Mesendoderm (in vitro differentiated cells): ENCODE measurements around the gene MTMR11.
"Not testable (repeated sequence)": the region's sequence is repeated elsewhere in the genome, so short reads cannot be mapped to it uniquely, and the experiment has no call there.

ENCODE experiments used
- DNase-seq: peaks from one replicate; pipeline ENCODE4 v3.0.0; 2013
- H2AK5ac ChIP-seq: 2 replicates; pipeline ENCODE4 v1.6.1; 2013; ENCODE audit warnings: low read length, inconsistent platforms
- H2BK120ac ChIP-seq: 2 replicates; pipeline ENCODE4 v1.6.1; 2013; ENCODE audit warnings: low read depth, mild to moderate bottlenecking, low read length, moderate library complexity, mixed read lengths
- H2BK15ac ChIP-seq: replicated peaks from 2 replicates; pipeline ENCODE4 v1.6.1; 2013; ENCODE audit warnings: low read depth, mild to moderate bottlenecking, moderate library complexity
- H2BK5ac ChIP-seq: 2 replicates; pipeline ENCODE4 v1.6.1; 2013; ENCODE audit warnings: low read length, inconsistent platforms
- H3K18ac ChIP-seq: 2 replicates; pipeline ENCODE4 v1.6.1; 2013; ENCODE audit warnings: mild to moderate bottlenecking, low read length, mixed read lengths
- H3K23ac ChIP-seq: one replicate; pipeline ENCODE4 v1.6.1; 2013; ENCODE audit warnings: low read length
- H3K27ac ChIP-seq: 2 replicates; pipeline ENCODE4 v1.5.1; 2013; ENCODE audit warnings: low read depth, mild to moderate bottlenecking, inconsistent platforms, low read length, moderate library complexity
- H3K27me3 ChIP-seq: 2 replicates; pipeline ENCODE4 v1.6.1; 2013; ENCODE audit warnings: low read length, control low read depth, mild to moderate bottlenecking, inconsistent platforms; ENCODE audit not compliant: insufficient read depth, poor library complexity
- H3K36me3 ChIP-seq: 2 replicates; pipeline ENCODE4 v1.6.1; 2013; ENCODE audit warnings: low read length, inconsistent platforms; ENCODE audit not compliant: control insufficient read depth, insufficient read depth
- H3K4ac ChIP-seq: one replicate; pipeline ENCODE4 v1.6.1; 2013; ENCODE audit warnings: low read depth, mild to moderate bottlenecking, low read length, moderate library complexity
- H3K4me1 ChIP-seq: 2 replicates; pipeline ENCODE4 v1.6.1; 2013; ENCODE audit warnings: low read depth, low read length, inconsistent platforms; ENCODE audit not compliant: control insufficient read depth
- H3K4me2 ChIP-seq: 2 replicates; pipeline ENCODE4 v1.6.1; 2013; ENCODE audit warnings: low read length
- H3K4me3 ChIP-seq: 2 replicates; pipeline ENCODE4 v1.5.1; 2013; ENCODE audit warnings: mild to moderate bottlenecking, low read length
- H3K56ac ChIP-seq: one replicate; pipeline ENCODE4 v1.6.1; 2013; ENCODE audit warnings: low read length
- H3K79me1 ChIP-seq: 2 replicates; pipeline ENCODE4 v1.6.1; 2013; ENCODE audit warnings: low read length, inconsistent platforms
- H3K79me2 ChIP-seq: 2 replicates; pipeline ENCODE4 v1.6.1; 2013; ENCODE audit warnings: mild to moderate bottlenecking, low read length; ENCODE audit not compliant: control insufficient read depth, insufficient read depth
- H3K9ac ChIP-seq: 2 replicates; pipeline ENCODE4 v1.6.1; 2013; ENCODE audit warnings: low read length, inconsistent platforms
- H4K5ac ChIP-seq: one replicate; pipeline ENCODE4 v1.6.1; 2013; ENCODE audit warnings: low read length
- H4K8ac ChIP-seq: one replicate; pipeline ENCODE4 v1.6.1; 2013; ENCODE audit warnings: low read depth, mild to moderate bottlenecking, control low read depth, low read length, moderate library complexity
- WGBS: extraction: QIAGEN DNeasy Blood & Tissue Kit; methylation state at CpG from one replicate; pipeline ENCODE4 v1.1.7; 2013; ENCODE audit warnings: low lambda C conversion rate, missing lambda C conversion rate; ENCODE audit not compliant: insufficient coverage; ENCODE audit errors: extremely low coverage; 5-methylcytosine and 5-hydroxymethylcytosine counted together

The MTMR11 gene

DNA sequence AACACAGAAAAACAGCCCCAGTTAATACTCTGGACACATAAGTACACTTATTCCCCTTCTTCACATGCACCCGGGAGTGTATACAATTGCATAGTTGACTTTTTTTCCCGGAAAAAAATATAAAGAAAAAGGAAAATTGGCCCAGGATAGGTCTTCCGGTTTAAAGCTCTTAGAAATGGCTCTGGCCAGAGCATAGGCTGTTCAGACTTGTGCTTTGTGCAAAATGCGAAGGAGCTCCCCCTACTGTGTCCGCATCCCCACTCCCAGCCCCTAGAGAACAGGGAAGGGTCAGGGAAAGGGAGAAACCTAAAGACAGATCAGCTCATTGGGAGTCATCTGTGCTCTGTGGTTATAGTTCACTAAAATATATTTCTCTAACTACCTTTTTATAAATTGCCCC lies 5.5 kb upstream of the MTMR11 start:
- H3K4me2 ChIP-seq = no peak overlapping the region
- no peak overlapping the region for H3K23ac ChIP-seq
- peaks cover 5% of the 10 kb centered on the region for H3K36me3 ChIP-seq
- H3K9ac ChIP-seq = no peak overlapping the region
- H4K5ac ChIP-seq = no peak overlapping the region
- H2AK5ac ChIP-seq = no peak overlapping the region
- H3K4ac ChIP-seq = no peak overlapping the region
- H2BK5ac ChIP-seq = no peak overlapping the region
- no peak overlapping the region for H4K8ac ChIP-seq
- H2BK15ac ChIP-seq = no peak overlapping the region
- H3K4me3 ChIP-seq = no peak overlapping the region
- H3K56ac ChIP-seq = peak overlapping the region; percentile 10
- H3K4me1 ChIP-seq = peaks cover 2% of the 10 kb centered on the region
- no peak overlapping the region for H3K27ac ChIP-seq
- no CpG with 5 or more reads among the region's 5 CpGs for WGBS
- DNase-seq = peak; percentile 81
- H3K27me3 ChIP-seq = no peaks in the 10 kb centered on the region
- no peak overlapping the region for H3K18ac ChIP-seq
- no peaks in the 10 kb centered on the region for H3K79me1 ChIP-seq
- no peak overlapping the region for H2BK120ac ChIP-seq
- no peaks in the 10 kb centered on the region for H3K79me2 ChIP-seq

DNA sequence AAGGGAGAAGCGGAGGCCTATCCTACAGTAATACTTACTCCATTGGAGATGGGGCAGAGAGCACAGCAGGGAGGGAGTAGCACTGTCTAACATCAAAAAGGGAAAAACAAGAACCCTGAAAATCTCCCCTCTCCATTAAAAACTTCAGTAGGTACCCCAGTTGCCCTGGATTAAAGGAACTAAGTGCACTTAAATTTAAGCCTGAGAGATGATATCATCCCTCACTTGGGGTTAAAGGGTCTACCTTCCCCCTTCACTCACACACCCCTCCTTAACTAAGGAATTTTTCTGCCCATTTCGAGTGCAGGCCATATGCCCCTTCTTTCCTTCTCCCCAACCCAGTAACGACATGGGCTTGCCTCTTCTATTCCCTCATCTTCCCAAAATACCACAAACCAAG lies 3.7 kb upstream of the MTMR11 start:
- Histone ChIP-seq H3K79me2 (no peaks in the 10 kb centered on the region), H3K23ac (no peak overlapping the region), H2BK120ac (no peak overlapping the region), H3K18ac (no peak overlapping the region), H3K4ac (no peak overlapping the region), H2BK5ac (no peak overlapping the region), H3K9ac (no peak overlapping the region), H3K79me1 (no peaks in the 10 kb centered on the region), H3K36me3 (peaks cover 5% of the 10 kb centered on the region), H3K4me2 (no peak overlapping the region), H4K5ac (no peak overlapping the region), H3K4me1 (peaks cover 2% of the 10 kb centered on the region), H2AK5ac (no peak overlapping the region), H3K56ac (peak overlapping the region; percentile 2), H3K27me3 (no peaks in the 10 kb centered on the region), H2BK15ac (no peak overlapping the region), H4K8ac (no peak overlapping the region), H3K4me3 (no peak overlapping the region), H3K27ac (no peak overlapping the region)
- no peak for DNase-seq
- no CpG with 5 or more reads among the region's 3 CpGs for WGBS

DNA sequence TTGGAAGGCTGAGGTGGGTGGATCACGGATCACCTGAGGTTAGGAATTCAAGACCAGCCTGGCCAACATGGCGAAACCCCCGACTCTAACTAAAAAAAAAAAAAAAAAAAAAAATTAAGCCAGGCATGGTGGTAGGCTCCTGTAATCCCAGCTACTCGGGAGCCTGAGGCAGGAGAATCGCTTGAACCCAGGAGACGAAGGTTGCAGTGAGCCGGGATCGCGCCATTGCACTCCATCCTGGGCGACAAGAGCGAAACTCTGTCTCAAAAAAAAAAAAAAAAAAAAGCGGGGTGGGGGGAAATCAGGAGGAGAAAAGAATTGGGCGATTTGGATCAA lies 2.0 kb upstream of the MTMR11 start:
- DNase-seq, H3K23ac ChIP-seq, H2BK5ac ChIP-seq, H3K4me1 ChIP-seq, H2BK120ac ChIP-seq, H3K27me3 ChIP-seq, H3K36me3 ChIP-seq, H3K4me3 ChIP-seq, H2AK5ac ChIP-seq, H4K5ac ChIP-seq, H3K18ac ChIP-seq, H3K79me1 ChIP-seq, H2BK15ac ChIP-seq, H3K79me2 ChIP-seq, H3K4ac ChIP-seq, H4K8ac ChIP-seq: not testable (repeated sequence)
- WGBS = no CpG with 5 or more reads among the region's 13 CpGs
- Histone ChIP-seq H3K56ac (peak overlapping the region; percentile 92), H3K27ac (peak overlapping the region; percentile 77), H3K9ac (peak overlapping the region; percentile 73), H3K4me2 (peak overlapping the region; percentile 75)

DNA sequence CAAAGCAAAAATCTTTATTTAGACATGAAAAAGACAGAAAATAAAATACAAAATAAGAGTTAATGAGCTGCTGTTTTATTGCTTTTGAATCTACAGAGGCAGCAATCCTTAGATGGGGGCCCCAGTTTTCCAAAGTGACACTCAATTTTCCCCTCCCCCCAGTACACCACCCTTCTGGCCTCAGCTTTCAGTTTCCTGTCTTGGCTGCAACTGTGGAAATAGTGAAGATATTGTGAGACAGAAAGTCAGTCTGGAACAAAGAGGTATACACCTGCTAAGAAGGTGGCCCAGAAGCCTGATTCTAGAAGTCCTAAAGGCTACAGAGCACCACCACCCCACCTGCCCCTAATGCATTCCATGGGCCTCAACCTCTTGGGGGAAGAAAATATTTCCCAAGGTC lies 1.1 kb upstream of the MTMR11 start:
- Histone ChIP-seq H3K27ac (no peak overlapping the region), H2BK5ac (no peak overlapping the region), H3K79me2 (no peaks in the 10 kb centered on the region), H3K18ac (no peak overlapping the region), H2AK5ac (no peak overlapping the region), H3K9ac (no peak overlapping the region), H4K8ac (no peak overlapping the region), H3K27me3 (no peaks in the 10 kb centered on the region), H3K23ac (no peak overlapping the region), H4K5ac (no peak overlapping the region), H3K4ac (no peak overlapping the region), H3K4me1 (peaks cover 2% of the 10 kb centered on the region), H3K4me2 (no peak overlapping the region), H3K36me3 (no peaks in the 10 kb centered on the region), H2BK120ac (no peak overlapping the region), H3K56ac (no peak overlapping the region), H2BK15ac (no peak overlapping the region), H3K79me1 (no peaks in the 10 kb centered on the region), H3K4me3 (no peak overlapping the region)
- DNase-seq = no peak

- Histone ChIP-seq H3K4me1 (peaks cover 2% of the 10 kb centered on the region), H3K4ac (peak overlapping the region; percentile 36), H2AK5ac (no peak overlapping the region), H4K5ac (no peak overlapping the region), H3K9ac (peak overlapping the region; percentile 38), H3K4me2 (peak overlapping the region; percentile 64), H3K36me3 (no peaks in the 10 kb centered on the region), H3K23ac (no peak overlapping the region), H3K79me1 (no peaks in the 10 kb centered on the region), H3K4me3 (no peak overlapping the region), H2BK5ac (no peak overlapping the region), H3K56ac (peak overlapping the region; percentile 17), H3K79me2 (no peaks in the 10 kb centered on the region), H4K8ac (no peak overlapping the region), H2BK15ac (no peak overlapping the region), H3K27me3 (no peaks in the 10 kb centered on the region), H2BK120ac (no peak overlapping the region), H3K27ac (no peak overlapping the region), H3K18ac (no peak overlapping the region)
- WGBS = no CpG with 5 or more reads among the region's 8 CpGs
- DNase-seq = peak; percentile 80
These were observed 470 bp upstream of the MTMR11 start for GRCh38 chr1:149936992-149937705.

DNA sequence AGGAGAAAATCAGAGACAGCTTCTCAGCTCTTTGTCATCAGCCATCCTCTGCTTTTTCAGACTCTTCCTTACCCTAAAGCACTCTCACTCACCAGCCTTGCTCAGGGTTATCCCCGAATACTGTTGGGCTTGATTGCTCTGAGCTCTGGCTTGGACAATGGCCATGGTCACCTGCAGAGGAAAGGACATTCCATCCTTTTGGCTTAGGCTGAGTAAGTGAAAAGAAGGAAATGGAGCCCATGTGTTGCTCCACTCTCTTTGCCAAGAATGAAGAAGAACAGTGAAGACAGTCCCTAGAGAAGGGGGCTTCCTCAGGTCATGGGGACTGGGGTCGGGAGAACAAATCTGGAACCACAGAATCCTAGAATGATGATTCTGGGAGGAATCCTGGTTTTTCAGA lies 2.3 kb downstream of the MTMR11 start:
- no peak overlapping the region for H3K4me3 ChIP-seq
- no peak for DNase-seq
- H3K27ac ChIP-seq = no peak overlapping the region
- no peak overlapping the region for H3K4me2 ChIP-seq
- no peak overlapping the region for H3K4ac ChIP-seq
- H4K8ac ChIP-seq = no peak overlapping the region
- peaks cover 2% of the 10 kb centered on the region for H3K4me1 ChIP-seq
- no peaks in the 10 kb centered on the region for H3K79me1 ChIP-seq
- H2AK5ac ChIP-seq = no peak overlapping the region
- no peak overlapping the region for H3K56ac ChIP-seq
- H2BK120ac ChIP-seq = no peak overlapping the region
- H3K27me3 ChIP-seq = no peaks in the 10 kb centered on the region
- H3K18ac ChIP-seq = no peak overlapping the region
- H3K79me2 ChIP-seq = no peaks in the 10 kb centered on the region
- no peak overlapping the region for H4K5ac ChIP-seq
- peaks cover 2% of the 10 kb centered on the region for H3K36me3 ChIP-seq
- WGBS = no CpG with 5 or more reads among the region's 2 CpGs
- no peak overlapping the region for H3K23ac ChIP-seq
- H2BK5ac ChIP-seq = no peak overlapping the region
- H3K9ac ChIP-seq = no peak overlapping the region
- no peak overlapping the region for H2BK15ac ChIP-seq
